ENCODE measurements around the gene NEU1. TPM values are rescaled to one million over a fixed set of nuclear protein-coding genes. Genes with fewer than 3 reads are reported as not detected.

NEU1 gene
- total and polyA plus RNA-seq, 2 donors: 18.4 to 52.1 TPM

- no peaks in the 10 kb centered on the region for H3K4me1 ChIP-seq (ENCODE audit: insufficient read depth)
- 28% methylated on average over 29 of the region's 29 CpGs for WGBS
- no peaks in the 10 kb centered on the region for H3K36me3 ChIP-seq (ENCODE audit: insufficient read depth)
- no peak for DNase-seq (ENCODE audit: extremely low spot score)
- H3K27ac ChIP-seq (ENCODE audit: low read depth): peak overlapping the region; percentile 39
- peak overlapping the region; percentile 86 for H3K4me3 ChIP-seq (ENCODE audit: low read depth, low read length)
Observed at GRCh38 chr6:31900917-31901414, 38.3 kb upstream of the NEU1 start.

DNA sequence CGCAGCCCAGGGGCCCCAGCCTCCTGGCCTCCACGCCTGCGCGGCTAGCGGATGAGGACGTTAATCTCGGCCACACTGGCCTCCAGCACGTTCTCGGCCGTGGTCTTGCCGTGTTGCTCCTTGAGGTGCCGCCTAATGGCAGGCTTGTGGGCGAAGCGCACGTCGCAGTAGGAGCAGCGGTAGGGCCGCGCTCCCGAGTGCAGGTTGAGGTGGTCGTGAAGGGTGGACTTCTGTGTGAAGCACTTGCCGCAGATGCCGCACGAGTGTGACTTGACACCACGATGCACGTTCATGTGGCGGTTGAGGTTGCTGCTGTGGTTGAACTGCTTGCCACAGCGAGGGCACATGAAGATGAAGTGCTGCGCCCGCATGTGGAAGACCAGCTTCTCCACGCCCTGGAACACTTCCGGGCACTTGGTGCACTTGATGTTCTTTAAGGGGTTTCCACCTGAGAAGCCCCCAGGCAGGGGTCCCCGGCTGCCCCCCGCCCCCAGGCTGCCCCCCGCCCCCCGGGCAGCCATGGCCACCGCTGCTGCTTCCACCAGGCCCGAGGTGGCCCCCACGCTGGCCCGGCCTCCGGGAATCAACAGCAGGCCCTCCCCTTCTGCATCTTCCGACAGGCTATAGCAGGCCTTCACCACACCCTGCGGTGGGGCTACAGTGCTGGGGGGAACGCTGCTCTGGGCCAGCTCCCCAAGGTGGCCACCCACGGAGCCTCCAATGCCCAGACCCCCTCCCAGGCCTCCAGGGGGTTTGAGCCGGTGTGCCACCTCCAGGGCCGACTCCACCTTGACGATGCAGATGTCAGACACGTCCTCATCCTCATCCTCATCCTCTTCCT lies 37.5 kb upstream of the NEU1 start:
- Histone ChIP-seq H3K27ac (ENCODE audit: low read depth) (no peak overlapping the region), H3K4me1 (ENCODE audit: insufficient read depth) (no peaks in the 10 kb centered on the region), H3K4me3 (ENCODE audit: low read depth, low read length) (no peak overlapping the region), H3K36me3 (ENCODE audit: insufficient read depth) (no peaks in the 10 kb centered on the region)
- no peak for DNase-seq (ENCODE audit: extremely low spot score)
- 81% methylated on average over 49 of the region's 49 CpGs for WGBS

DNA sequence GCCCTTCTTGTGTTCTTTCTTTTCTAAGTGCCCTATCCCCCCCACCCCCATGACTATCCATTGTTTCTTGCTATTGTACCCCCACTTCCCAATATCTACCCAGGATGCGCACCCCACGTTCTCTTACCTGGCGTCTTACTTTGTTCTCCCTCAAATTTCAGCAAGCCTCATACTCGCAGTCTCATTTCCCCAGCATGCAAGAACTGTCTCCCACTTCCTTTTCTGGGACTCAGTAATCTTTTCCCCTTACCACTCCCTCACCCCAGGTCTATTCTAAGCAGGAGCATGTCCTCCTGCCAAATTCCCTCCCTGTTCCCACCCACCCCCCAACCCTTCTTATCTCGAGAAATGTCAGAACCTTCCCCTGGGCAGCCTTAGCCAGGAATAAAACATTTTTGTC lies 36.6 kb upstream of the NEU1 start:
- no peak for DNase-seq (ENCODE audit: extremely low spot score)
- no peaks in the 10 kb centered on the region for H3K36me3 ChIP-seq (ENCODE audit: insufficient read depth)
- no peaks in the 10 kb centered on the region for H3K4me1 ChIP-seq (ENCODE audit: insufficient read depth)
- H3K4me3 ChIP-seq (ENCODE audit: low read depth, low read length): no peak overlapping the region
- WGBS: 62% methylated on average over 5 of the region's 5 CpGs
- no peak overlapping the region for H3K27ac ChIP-seq (ENCODE audit: low read depth)

GRCh38 chr6:31898383-31899011 lies 35.9 kb upstream of the NEU1 start:
- Histone ChIP-seq H3K4me1 (ENCODE audit: insufficient read depth) (no peaks in the 10 kb centered on the region), H3K36me3 (ENCODE audit: insufficient read depth) (no peaks in the 10 kb centered on the region), H3K4me3 (ENCODE audit: low read depth, low read length) (peak overlapping the region; percentile 99), H3K27ac (ENCODE audit: low read depth) (no peak overlapping the region)
- WGBS: 16% methylated on average over 8 of the region's 8 CpGs
- DNase-seq (ENCODE audit: extremely low spot score): no peak

- WGBS: under 1% methylated on average over 49 of the region's 49 CpGs
- no peaks in the 10 kb centered on the region for H3K4me1 ChIP-seq (ENCODE audit: insufficient read depth)
Observed at GRCh38 chr6:31897612-31898382, 35.2 kb upstream of the NEU1 start, which contains the start of gene EHMT2. Gene EHMT2, minus strand, starts transcription at chr6:31897698. Its CDS starts 21 bp downstream, at chr6:31897677.

DNA sequence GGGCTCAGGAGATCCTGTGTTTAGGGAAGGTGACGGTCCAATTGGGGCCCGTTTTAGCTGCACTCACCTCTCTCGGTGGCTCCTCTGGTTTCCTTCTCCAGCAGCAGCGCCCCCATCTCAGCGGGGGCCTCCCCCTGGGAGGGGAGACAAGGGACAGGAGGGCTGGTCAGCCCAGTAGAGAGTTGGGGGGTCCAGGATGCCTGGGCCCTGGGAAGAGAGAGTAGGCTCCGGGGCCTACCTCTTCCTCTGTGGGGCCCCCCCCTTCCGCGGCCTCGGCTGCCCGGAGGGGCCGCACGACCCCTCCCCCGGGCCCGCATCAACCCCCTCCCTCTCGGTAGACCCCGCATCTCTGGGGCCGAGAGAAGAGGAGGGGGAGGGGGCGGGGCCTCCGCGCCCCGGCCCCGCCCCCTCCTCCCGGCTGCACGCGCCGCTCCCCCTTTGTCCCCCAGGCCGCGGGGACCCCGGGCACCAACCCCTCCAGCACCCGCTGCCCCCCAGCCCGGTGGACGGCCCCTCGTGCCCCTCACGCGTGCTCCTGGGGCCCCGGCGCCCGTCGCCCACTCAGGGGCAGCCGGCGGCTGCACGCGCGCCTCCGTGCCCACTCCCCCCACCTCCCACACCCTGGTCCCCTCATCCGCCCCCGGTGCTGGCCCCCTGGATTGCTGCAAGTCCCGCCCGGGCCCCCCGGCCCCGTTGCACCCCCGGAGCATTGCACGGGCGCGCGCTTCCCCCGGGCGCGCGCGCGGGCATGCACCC lies 34.4 kb upstream of the NEU1 start:
- Histone ChIP-seq H3K36me3 (ENCODE audit: insufficient read depth) (no peaks in the 10 kb centered on the region), H3K4me1 (ENCODE audit: insufficient read depth) (no peaks in the 10 kb centered on the region), H3K4me3 (ENCODE audit: low read depth, low read length) (peak overlapping the region; percentile 99), H3K27ac (ENCODE audit: low read depth) (peak overlapping the region; percentile 67)
- under 1% methylated on average over 59 of the region's 62 CpGs for WGBS
- no peak for DNase-seq (ENCODE audit: extremely low spot score)

More at GRCh38 chr6:31897612-31898382, 35.2 kb upstream of the NEU1 start, which contains the start of gene EHMT2:
- DNase-seq (ENCODE audit: extremely low spot score): no peak
- H3K27ac ChIP-seq (ENCODE audit: low read depth): peak within 1 kb of the TSS; percentile 67
- H3K36me3 ChIP-seq (ENCODE audit: insufficient read depth): no peaks in the 10 kb centered on the region
- H3K4me3 ChIP-seq (ENCODE audit: low read depth, low read length): peak within 1 kb of the TSS; percentile 99

DNA sequence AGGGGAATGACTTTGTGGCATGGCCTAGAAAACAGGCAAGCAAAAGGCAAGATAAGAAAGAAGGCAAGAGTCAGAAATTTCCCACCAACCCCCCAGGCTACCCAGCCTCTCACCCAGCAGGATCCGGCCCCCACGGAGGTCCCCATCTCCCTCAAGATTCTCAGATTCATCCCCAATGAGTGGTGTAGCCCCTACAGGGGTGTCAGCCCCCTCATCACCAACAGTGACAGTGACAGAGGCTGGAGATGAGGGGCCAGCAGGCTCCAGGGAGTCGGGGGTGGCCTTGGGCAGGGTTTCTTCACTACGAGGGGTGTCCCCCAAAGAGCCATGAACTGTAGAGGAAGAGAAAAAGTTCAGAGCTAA lies 33.9 kb upstream of the NEU1 start:
- no peak for DNase-seq (ENCODE audit: extremely low spot score)
- WGBS: 38% methylated on average over 4 of the region's 4 CpGs

GRCh38 chr6:31892821-31893220 lies 30.2 kb upstream of the NEU1 start:
- 85% methylated on average over 6 of the region's 6 CpGs for WGBS
- DNase-seq (ENCODE audit: extremely low spot score): no peak
- H3K27ac ChIP-seq (ENCODE audit: low read depth): no peak overlapping the region
- no peak overlapping the region for H3K4me3 ChIP-seq (ENCODE audit: low read depth, low read length)
- peaks cover 6% of the 10 kb centered on the region for H3K36me3 ChIP-seq (ENCODE audit: insufficient read depth)
- no peaks in the 10 kb centered on the region for H3K4me1 ChIP-seq (ENCODE audit: insufficient read depth)

More for the DNA sequence above, 33.9 kb upstream of the NEU1 start:
- H3K4me3 ChIP-seq (ENCODE audit: low read depth, low read length): peak overlapping the region; percentile 99
- H3K27ac ChIP-seq (ENCODE audit: low read depth): no peak overlapping the region
- no peaks in the 10 kb centered on the region for H3K36me3 ChIP-seq (ENCODE audit: insufficient read depth)
- no peaks in the 10 kb centered on the region for H3K4me1 ChIP-seq (ENCODE audit: insufficient read depth)

- H3K27ac ChIP-seq (ENCODE audit: low read depth): no peak overlapping the region
- H3K4me1 ChIP-seq (ENCODE audit: insufficient read depth): no peaks in the 10 kb centered on the region
- 93% methylated on average over 3 of the region's 3 CpGs for WGBS
- H3K36me3 ChIP-seq (ENCODE audit: insufficient read depth): peaks cover 7% of the 10 kb centered on the region
- DNase-seq (ENCODE audit: extremely low spot score): no peak
- H3K4me3 ChIP-seq (ENCODE audit: low read depth, low read length): no peak overlapping the region
Observed at GRCh38 chr6:31889331-31889972, 26.8 kb upstream of the NEU1 start.

DNA sequence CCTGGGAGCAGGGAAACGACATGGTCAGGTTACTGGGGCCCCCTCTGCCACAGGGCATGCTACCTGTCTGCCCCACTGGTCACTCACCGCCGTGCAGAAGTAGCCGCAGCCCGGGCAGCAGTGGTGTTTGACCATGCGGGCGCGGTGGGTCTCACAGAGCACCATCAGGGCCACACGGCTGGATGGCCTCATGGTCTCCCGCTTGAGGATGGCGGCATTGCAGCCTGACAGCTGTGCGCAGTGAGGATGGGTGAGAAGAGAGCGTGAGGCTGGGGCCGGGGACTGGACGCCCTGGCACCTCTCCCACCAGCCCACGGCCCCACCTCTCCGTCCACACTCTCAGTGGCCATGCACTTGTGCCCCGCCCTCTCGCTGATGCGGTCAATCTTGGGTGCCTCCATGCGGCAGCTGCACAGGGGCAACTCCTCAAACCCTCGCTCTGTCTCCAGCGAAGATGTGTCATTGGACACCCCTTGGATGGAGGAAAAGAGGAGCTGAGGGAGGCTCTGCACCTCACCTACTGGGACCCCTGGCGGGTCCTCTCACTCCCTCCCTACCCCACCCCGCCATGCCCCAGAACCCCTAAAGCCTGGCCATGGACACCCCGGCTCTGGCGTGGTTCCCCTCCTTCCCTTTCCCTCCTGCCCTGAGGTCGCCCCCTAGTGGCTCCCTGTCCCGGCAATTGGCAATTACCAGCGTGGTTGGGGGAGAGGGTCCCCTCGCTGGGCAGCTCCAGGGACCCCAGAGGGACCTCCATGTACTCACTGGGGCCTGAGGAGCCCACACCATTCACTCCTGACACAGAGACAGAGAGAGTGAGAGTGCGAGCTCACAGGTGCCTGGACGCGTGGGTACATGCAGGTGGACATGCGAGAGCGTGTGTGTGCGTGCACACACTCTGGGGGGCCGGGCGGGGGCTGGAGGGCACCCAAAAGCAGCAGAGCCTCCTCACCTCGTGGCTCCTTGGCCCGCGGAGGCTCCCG lies 25.9 kb upstream of the NEU1 start:
- Histone ChIP-seq H3K36me3 (ENCODE audit: insufficient read depth) (peaks cover 7% of the 10 kb centered on the region), H3K27ac (ENCODE audit: low read depth) (no peak overlapping the region), H3K4me1 (ENCODE audit: insufficient read depth) (no peaks in the 10 kb centered on the region), H3K4me3 (ENCODE audit: low read depth, low read length) (no peak overlapping the region)
- no peak for DNase-seq (ENCODE audit: extremely low spot score)
- WGBS: 78% methylated on average over 43 of the region's 43 CpGs

DNA sequence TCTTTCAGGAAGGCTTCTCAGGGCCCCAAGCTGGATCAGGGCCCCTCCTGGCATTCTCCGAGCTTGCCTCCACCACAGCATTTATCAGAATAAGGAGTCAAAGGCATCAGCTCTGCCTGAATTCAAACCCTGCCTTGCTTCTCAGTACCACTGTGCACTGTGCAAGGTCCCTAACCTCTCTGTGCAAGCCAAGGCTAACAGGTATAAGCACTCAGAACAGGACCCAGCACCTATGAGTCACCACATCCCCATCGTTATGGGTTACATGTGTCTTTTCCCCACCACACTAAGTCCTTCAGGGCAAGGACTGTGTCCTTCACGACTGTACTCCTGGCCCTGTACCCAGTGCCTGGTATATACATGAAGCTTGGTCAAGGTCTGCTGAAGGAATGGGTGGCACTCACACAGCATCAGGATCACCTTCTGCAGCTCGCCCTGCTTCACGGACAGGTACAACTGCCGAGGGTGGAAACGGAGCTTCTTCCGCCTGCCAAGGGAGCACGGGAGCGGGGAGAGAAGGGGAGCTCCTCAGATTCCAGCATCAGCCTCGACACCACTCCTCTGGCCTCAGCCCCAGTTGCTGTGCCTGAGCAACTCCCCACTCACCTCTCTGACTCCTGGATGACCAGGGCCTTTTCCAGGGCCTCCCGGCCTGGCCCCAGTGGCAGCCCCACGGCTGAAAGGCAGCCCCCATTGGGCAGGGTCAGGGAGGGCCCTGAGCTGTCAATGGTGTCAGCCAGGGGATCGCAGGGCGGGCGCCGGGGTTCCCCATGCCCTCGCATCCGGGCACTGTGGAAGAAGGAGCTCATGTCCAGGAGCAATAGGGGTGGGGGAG lies 24.8 kb upstream of the NEU1 start:
- 91% methylated on average over 19 of the region's 19 CpGs for WGBS
- Histone ChIP-seq H3K27ac (ENCODE audit: low read depth) (no peak overlapping the region), H3K36me3 (ENCODE audit: insufficient read depth) (peaks cover 10% of the 10 kb centered on the region), H3K4me3 (ENCODE audit: low read depth, low read length) (no peak overlapping the region), H3K4me1 (ENCODE audit: insufficient read depth) (no peaks in the 10 kb centered on the region)
- no peak for DNase-seq (ENCODE audit: extremely low spot score)

Data from urinary bladder (tissue), 4 donors.